ENCODE results near the gene TRIOBP.
A peak's percentile ranks its signal among the peaks of the same experiment; 100 is the strongest.

Gene TRIOBP

DNA sequence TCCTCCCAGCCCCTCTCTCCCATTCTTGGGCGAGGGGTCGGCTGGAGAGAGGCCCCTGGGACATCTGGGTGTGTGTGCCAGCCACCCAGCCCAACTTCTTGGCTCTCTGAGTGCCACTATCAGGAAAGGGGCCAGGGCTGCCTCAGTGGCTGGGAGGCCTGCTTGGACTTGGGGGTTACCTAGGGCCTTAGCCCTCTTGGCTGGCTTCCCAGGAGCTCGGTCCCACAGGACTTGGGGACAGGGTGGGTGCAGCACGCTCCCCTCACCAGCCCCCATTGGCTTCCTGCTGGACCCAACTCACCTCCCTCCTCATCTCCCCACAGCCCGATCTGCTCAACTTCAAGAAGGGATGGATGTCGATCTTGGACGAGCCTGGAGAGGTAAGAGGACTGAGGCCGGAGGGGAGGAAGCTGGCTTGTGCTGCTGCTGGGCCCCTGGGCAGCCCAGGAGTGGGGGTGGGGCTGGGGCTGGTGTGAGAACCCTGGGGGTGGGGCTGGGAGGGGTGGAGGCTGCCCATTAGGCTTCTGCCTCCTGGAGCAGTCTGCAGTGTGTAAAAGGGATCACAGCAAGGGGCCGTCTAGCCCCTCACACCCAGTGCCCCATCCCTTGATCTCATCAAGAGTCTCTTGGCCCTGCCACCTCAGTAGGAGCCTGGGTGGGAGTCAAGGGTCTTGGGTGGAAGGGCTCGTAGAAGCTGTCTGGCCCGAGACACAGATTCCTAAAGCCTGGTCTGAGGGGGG lies 54.8 kb downstream of the TRIOBP start:
- DNase-seq (no peak), ATAC-seq (replicated peaks) (no peak)
- Mint-ChIP-seq H3K4me1 (peaks cover 12 to 33% of the 10 kb centered on the region in 2 donors), H3K27me3 (no peaks in the 10 kb centered on the region), H3K36me3 (peaks cover 15 to 16% of the 10 kb centered on the region in 2 donors), H3K9me3 (no peaks in the 10 kb centered on the region), H3K4me3 (no peak overlapping the region), H3K27ac (no peak overlapping the region)

DNA sequence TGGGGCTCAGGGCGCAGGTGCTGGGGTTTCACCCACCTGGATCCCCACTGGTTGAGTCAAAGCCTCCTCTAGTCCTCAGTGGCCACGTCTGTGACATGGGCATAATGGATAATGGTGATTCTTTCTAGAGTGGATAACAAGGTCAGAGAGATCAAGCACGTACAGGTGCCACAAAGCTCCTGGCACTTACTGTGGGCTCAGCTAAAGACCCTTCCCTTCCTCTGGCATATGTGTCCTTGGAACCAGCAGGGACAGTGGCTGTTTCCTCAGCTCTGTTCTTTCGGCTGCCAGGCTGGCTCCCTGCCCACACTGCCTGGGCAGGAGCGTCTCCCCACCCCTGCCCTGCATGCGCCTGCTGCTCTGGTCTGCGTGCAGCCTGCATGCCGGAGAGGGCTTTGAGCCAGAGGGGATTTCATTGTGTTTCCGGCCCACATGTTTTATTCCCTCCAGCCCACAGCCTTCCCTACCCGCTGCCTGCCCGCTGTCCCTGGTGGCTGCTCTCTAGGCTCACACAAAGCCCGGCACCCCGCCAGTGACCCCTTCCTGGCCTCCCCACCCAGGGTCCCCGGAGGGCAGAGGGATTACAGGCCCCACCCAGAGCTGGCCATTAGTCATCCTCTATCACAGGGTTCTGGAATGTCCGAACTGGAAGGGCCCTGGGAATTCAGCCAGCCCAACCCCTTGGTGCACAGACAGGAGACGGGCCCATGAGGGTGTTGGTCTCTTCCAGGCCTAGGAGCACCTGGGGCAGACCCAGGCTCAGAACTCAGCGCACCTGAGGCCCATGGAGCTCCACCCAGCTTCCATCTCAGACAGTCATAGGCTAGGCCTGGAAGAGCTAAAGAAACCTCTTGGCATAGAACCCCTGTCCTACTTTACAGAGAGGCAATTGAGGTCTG lies 55.6 kb downstream of the TRIOBP start:
- Mint-ChIP-seq H3K4me3 (no peak overlapping the region), H3K27me3 (no peaks in the 10 kb centered on the region), H3K9me3 (no peaks in the 10 kb centered on the region), H3K4me1 (peaks cover 12 to 25% of the 10 kb centered on the region in 2 donors), H3K27ac (no peak overlapping the region), H3K36me3 (peaks cover 15 to 23% of the 10 kb centered on the region in 2 donors)
- ATAC-seq (replicated peaks) (no peak), DNase-seq (no peak)

- H3K4me3 Mint-ChIP-seq, result no peak overlapping the region
- no peak overlapping the region for H3K27ac Mint-ChIP-seq
- ATAC-seq (replicated peaks), result no peak
These were observed 56.9 kb downstream of the TRIOBP start for GRCh38 chr22:37753746-37754145.

GRCh38 chr22:37757663-37758062 lies 60.8 kb downstream of the TRIOBP start:
- Mint-ChIP-seq H3K4me3 (no peak overlapping the region), H3K27ac (no peak overlapping the region), H3K9me3 (no peaks in the 10 kb centered on the region), H3K4me1 (peaks cover 1 to 5% of the 10 kb centered on the region in 2 donors), H3K27me3 (no peaks in the 10 kb centered on the region), H3K36me3 (peaks cover 41 to 55% of the 10 kb centered on the region in 2 donors)
- no peak for DNase-seq
- no peak for ATAC-seq (replicated peaks)

More at GRCh38 chr22:37753746-37754145, 56.9 kb downstream of the TRIOBP start:
- peaks cover 22 to 33% of the 10 kb centered on the region in 2 donors for H3K36me3 Mint-ChIP-seq
- no peaks in the 10 kb centered on the region for H3K27me3 Mint-ChIP-seq
- peaks cover 7 to 13% of the 10 kb centered on the region in 2 donors for H3K4me1 Mint-ChIP-seq
- no peaks in the 10 kb centered on the region for H3K9me3 Mint-ChIP-seq
- no peak for DNase-seq

GRCh38 chr22:37758694-37759093 lies 61.8 kb downstream of the TRIOBP start:
- Mint-ChIP-seq H3K27ac (no peak overlapping the region), H3K27me3 (no peaks in the 10 kb centered on the region), H3K9me3 (no peaks in the 10 kb centered on the region), H3K4me1 (peaks cover 0 to 5% of the 10 kb centered on the region in 2 donors), H3K36me3 (peaks cover 39 to 57% of the 10 kb centered on the region in 2 donors), H3K4me3 (no peak overlapping the region)
- DNase-seq (no peak), ATAC-seq (replicated peaks) (no peak)

GRCh38 chr22:37759281-37759680 lies 62.4 kb downstream of the TRIOBP start:
- no peaks in the 10 kb centered on the region for H3K27me3 Mint-ChIP-seq
- peaks cover 45 to 62% of the 10 kb centered on the region in 2 donors for H3K36me3 Mint-ChIP-seq
- H3K27ac Mint-ChIP-seq, result no peak overlapping the region
- no peaks in the 10 kb centered on the region for H3K9me3 Mint-ChIP-seq
- no peak for ATAC-seq (replicated peaks)
- no peak overlapping the region for H3K4me3 Mint-ChIP-seq
- no peak for DNase-seq
- peaks cover 0 to 5% of the 10 kb centered on the region in 2 donors for H3K4me1 Mint-ChIP-seq

DNA sequence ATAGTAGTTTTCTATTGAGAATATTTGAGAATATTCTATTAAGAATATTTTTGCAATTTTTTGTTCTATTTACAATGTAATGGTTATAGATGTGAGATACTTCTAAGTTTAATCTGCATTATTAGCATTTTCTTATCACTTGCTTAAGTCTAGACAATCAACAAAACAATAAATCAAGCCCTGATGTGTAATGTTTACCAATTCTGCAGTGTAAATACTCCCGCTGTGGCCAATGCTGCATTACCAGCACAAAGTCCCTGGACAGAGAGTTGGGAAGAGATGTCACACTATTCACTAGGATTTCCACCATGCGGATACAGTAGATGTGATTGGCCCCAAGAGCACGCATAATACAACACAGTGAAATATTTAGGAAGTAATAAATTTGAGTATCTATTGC lies 63.3 kb downstream of the TRIOBP start:
- no peak overlapping the region for H3K27ac Mint-ChIP-seq
- no peak overlapping the region for H3K4me3 Mint-ChIP-seq
- no peaks in the 10 kb centered on the region for H3K9me3 Mint-ChIP-seq
- H3K36me3 Mint-ChIP-seq, result peaks cover 47 to 63% of the 10 kb centered on the region in 2 donors
- no peak for DNase-seq
- H3K4me1 Mint-ChIP-seq, result peaks cover 2 to 5% of the 10 kb centered on the region in 2 donors
- H3K27me3 Mint-ChIP-seq, result no peaks in the 10 kb centered on the region
- no peak for ATAC-seq (replicated peaks)

- H3K9me3 Mint-ChIP-seq, result no peaks in the 10 kb centered on the region
- H3K27ac Mint-ChIP-seq, result no peak overlapping the region
- no peaks in the 10 kb centered on the region for H3K27me3 Mint-ChIP-seq
- no peak overlapping the region for H3K4me3 Mint-ChIP-seq
- no peak for DNase-seq
- H3K36me3 Mint-ChIP-seq, result peaks cover 45 to 54% of the 10 kb centered on the region in 2 donors
- ATAC-seq (replicated peaks), result no peak
- peaks cover 2 to 5% of the 10 kb centered on the region in 2 donors for H3K4me1 Mint-ChIP-seq
These were observed 65.6 kb downstream of the TRIOBP start for GRCh38 chr22:37762389-37762836.

DNA sequence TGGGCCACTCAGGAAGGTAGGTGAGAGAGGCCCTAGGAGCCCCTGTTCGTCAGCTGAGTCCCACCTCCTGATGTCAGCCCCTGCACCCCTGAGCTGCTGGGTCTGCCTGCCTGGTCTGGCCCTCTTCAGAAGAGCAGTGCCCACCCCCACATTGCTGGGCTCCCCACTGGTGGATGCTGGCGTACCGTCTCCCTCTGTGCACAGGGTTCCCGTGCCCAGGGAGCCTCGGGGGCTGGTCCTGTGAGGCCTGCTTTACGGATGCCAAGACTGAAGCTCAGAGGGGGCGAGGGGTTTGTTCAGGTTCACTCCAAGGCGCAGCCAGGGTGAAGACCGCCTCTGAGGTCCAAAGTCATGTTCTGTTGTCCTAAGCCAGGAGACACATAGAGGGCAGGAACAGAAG lies 66.2 kb downstream of the TRIOBP start:
- Mint-ChIP-seq H3K27me3 (no peaks in the 10 kb centered on the region), H3K36me3 (peaks cover 44 to 51% of the 10 kb centered on the region in 2 donors), H3K27ac (peak overlapping the region; percentile 60), H3K4me1 (peaks cover 2 to 5% of the 10 kb centered on the region in 2 donors), H3K4me3 (no peak overlapping the region), H3K9me3 (no peaks in the 10 kb centered on the region)
- ATAC-seq (replicated peaks) (no peak), DNase-seq (no peak)

DNA sequence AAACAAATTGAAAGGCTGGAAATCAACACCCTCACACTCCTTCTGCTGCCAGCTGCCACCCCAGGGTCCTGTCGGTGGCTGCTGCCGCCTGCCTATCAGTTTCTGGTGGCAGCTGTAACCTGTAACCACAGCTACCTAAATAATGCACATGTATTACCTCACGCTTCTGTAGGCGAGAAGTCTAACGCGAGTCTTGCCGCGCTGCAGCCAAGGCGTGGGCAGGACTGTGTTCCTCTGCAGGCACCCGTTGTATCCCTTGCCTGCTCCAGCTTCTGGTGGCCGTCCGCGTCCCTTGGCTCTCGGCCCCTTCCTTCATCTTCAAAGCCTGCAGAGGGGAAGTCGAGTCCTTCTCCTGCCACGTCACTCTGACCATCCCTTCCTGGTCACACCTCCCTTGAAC lies 66.8 kb downstream of the TRIOBP start:
- Mint-ChIP-seq H3K27me3 (no peaks in the 10 kb centered on the region), H3K36me3 (peaks cover 39 to 44% of the 10 kb centered on the region in 2 donors), H3K27ac (peak overlapping the region; percentile 20), H3K4me1 (peaks cover 2 to 5% of the 10 kb centered on the region in 2 donors), H3K4me3 (no peak overlapping the region), H3K9me3 (no peaks in the 10 kb centered on the region)
- DNase-seq, result no peak
- no peak for ATAC-seq (replicated peaks)

- H3K27ac Mint-ChIP-seq, result no peak overlapping the region
These were observed 67.8 kb downstream of the TRIOBP start for GRCh38 chr22:37764622-37765021.

GRCh38 chr22:37765498-37765897 lies 68.7 kb downstream of the TRIOBP start:
- H3K36me3 Mint-ChIP-seq, result peaks cover 29 to 31% of the 10 kb centered on the region in 2 donors
- H3K9me3 Mint-ChIP-seq, result no peaks in the 10 kb centered on the region
- ATAC-seq (replicated peaks), result no peak
- H3K27ac Mint-ChIP-seq, result no peak overlapping the region
- peaks cover 2 to 5% of the 10 kb centered on the region in 2 donors for H3K4me1 Mint-ChIP-seq
- no peak for DNase-seq
- no peaks in the 10 kb centered on the region for H3K27me3 Mint-ChIP-seq
- no peak overlapping the region for H3K4me3 Mint-ChIP-seq

More at GRCh38 chr22:37764622-37765021, 67.8 kb downstream of the TRIOBP start:
- DNase-seq (no peak), ATAC-seq (replicated peaks) (peak in 1 of 2 donors; percentile 23)
- Mint-ChIP-seq H3K9me3 (no peaks in the 10 kb centered on the region), H3K4me1 (peaks cover 2 to 5% of the 10 kb centered on the region in 2 donors), H3K27me3 (no peaks in the 10 kb centered on the region), H3K36me3 (peaks cover 31 to 35% of the 10 kb centered on the region in 2 donors), H3K4me3 (no peak overlapping the region)

GRCh38 chr22:37765953-37766576 lies 69.2 kb downstream of the TRIOBP start:
- no peaks in the 10 kb centered on the region for H3K9me3 Mint-ChIP-seq
- H3K4me1 Mint-ChIP-seq, result peaks cover 2 to 5% of the 10 kb centered on the region in 2 donors
- peaks cover 28 to 31% of the 10 kb centered on the region in 2 donors for H3K36me3 Mint-ChIP-seq
- H3K4me3 Mint-ChIP-seq, result no peak overlapping the region
- H3K27me3 Mint-ChIP-seq, result no peaks in the 10 kb centered on the region
- ATAC-seq (replicated peaks) (no peak), DNase-seq (no peak)
- H3K27ac Mint-ChIP-seq, result no peak overlapping the region

DNA sequence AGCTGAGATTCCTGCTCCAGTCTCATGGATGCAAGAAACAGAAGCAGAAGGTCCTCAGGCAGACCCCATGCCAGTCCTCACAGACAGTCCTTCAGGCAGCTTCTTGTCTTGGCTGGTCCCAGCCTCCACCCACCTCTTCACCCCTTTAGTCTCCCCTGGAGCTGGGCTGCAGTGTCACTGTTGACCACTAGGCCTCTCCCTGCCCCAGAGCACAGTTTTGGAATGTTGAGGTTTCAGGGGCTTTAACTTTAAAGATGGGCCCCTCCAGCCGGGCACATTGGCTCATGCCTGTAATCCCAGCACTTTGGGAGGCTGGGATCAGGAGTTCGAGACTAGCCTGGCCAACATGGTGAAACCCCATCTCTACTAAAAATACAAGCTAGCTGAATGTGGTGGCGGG lies 71.4 kb downstream of the TRIOBP start:
- Mint-ChIP-seq H3K4me3 (no peak overlapping the region), H3K4me1 (peaks cover 0 to 2% of the 10 kb centered on the region in 2 donors), H3K36me3 (peaks cover 22 to 32% of the 10 kb centered on the region in 2 donors), H3K27me3 (no peaks in the 10 kb centered on the region), H3K27ac (no peak overlapping the region), H3K9me3 (no peaks in the 10 kb centered on the region)
- no peak for DNase-seq
- no peak for ATAC-seq (replicated peaks)
